Putamen (tissue), 1 donor: ENCODE data around the gene CPTP.

Experiments used
- DNase-seq: peaks from one replicate; pipeline ENCODE4 v3.0.0-alpha.2; 2016; ENCODE audit warnings: low spot score

Gene CPTP

GRCh38 chr1:1335792-1336248, 11.2 kb downstream of the CPTP start:
- DNase-seq, result no peak

GRCh38 chr1:1336446-1336845, 11.8 kb downstream of the CPTP start:
- no peak for DNase-seq

- DNase-seq, result no peak
These were observed 12.6 kb downstream of the CPTP start for GRCh38 chr1:1336931-1337792.

GRCh38 chr1:1337793-1338147, 13.2 kb downstream of the CPTP start:
- DNase-seq, result no peak

- DNase-seq, result no peak
These were observed 13.7 kb downstream of the CPTP start for GRCh38 chr1:1338278-1338677.

- DNase-seq, result no peak
These were observed 15.6 kb downstream of the CPTP start for GRCh38 chr1:1340185-1340584.

DNA sequence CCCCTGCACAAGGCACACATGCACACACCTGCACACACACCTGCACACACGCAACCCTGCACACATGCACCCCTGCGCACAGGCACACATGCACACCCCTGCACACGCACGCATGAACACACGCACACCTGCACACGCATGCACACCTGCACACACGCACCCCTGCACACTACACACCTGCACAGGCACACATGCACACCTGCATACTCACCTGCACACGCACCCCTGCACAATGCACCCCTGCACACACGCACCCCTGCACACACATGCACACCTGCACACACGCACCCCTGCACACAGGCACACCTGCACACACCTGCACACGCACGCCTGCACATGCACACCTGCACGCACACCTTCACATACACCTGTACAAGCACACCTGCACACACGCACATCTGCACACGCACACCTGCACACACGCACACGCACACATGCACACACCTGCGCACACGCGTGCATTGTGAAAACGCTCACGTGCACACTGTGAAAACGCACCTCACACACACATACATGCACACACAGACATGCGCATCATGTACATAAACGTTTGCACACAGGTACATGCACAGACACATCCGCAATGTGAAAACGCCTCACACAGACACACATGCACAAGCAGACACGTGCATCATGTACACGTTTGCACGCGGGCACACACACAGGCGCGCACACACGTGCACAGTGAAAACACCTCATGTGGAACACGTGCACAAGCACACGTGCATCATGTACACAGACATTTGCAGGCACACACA, 16.4 kb downstream of the CPTP start:
- DNase-seq, result no peak

- no peak for DNase-seq
These were observed 17.0 kb downstream of the CPTP start for GRCh38 chr1:1341549-1342021.

DNA sequence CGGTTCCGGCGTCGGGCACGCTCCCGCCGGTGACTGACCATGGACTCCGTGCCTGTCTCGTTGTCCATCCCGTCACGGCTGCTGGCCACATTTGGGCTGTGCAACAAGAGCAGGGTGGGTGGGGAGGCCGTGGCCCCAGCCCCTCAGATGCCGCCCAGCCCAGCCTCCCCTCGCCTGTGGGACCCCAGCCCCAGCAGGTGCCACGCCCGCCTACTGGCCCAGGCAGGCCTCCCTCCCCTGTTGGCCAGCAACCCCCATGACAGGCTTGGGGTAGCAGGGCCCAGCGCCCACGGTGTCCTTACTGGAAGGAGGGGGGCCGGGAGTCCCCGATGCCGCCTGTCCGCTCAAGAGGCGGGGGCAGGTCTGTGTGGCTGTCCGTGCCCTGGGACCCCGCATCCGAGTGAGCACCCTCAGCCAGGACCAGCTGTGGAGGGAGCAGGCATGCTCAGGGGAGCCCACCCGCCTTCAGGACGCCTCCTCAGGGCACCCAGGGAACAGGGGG, 17.5 kb downstream of the CPTP start:
- DNase-seq, result no peak

DNA sequence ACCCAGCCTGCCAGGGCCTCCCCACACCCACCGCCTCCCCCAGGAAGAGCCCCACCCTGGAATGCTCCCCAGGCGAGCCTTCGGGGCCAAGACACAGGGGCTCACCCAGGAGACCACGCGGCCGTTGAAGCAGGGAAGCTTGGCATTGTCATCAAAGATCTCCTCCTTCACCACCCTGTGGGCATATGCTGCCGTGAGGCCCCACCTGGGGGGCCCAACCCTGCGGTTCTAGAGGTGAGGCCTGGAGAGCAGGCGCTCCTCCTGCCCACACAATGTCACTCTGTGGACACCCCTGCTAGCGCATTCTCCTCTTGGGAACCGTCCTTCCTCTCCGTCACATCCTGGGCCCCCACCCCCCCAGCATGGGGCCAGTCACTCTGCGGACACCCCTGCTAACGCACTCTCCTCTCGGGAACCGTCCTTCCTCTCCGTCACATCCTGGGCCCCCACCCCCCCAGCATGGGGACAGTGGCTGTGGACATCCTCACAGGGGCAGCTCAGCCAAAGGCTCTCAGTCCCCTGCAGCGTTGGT, 18.0 kb downstream of the CPTP start:
- no peak for DNase-seq

DNA sequence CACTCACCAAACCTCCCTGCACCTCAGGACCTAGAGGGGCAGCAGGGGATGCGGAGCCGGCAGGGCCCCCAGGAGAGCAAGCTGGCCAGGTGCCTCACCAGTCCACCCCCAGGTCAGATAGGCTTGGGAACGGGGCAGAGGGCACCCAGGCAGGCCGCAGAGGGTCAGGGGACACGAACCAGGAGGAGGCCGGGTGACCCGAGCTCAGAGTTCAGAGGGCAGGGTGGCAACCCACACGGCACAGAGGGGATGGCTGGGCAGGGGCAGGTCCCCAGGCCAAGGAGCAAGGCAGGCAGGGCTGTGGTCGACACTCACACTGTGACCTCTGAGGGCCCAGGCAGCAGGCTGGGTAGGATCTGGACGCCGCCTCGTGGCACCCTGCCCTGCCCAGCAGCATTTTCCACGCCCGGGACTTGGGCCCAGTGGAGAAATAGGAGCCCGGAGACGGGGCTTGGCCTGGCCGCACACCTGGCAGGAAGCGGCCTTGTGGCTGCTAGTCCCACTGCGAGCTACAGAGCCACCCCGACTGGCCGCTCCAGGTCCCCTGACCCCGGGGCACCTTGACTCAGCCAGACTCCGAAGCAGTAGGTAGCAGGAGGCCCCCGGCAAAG, 19.3 kb downstream of the CPTP start:
- no peak for DNase-seq

DNA sequence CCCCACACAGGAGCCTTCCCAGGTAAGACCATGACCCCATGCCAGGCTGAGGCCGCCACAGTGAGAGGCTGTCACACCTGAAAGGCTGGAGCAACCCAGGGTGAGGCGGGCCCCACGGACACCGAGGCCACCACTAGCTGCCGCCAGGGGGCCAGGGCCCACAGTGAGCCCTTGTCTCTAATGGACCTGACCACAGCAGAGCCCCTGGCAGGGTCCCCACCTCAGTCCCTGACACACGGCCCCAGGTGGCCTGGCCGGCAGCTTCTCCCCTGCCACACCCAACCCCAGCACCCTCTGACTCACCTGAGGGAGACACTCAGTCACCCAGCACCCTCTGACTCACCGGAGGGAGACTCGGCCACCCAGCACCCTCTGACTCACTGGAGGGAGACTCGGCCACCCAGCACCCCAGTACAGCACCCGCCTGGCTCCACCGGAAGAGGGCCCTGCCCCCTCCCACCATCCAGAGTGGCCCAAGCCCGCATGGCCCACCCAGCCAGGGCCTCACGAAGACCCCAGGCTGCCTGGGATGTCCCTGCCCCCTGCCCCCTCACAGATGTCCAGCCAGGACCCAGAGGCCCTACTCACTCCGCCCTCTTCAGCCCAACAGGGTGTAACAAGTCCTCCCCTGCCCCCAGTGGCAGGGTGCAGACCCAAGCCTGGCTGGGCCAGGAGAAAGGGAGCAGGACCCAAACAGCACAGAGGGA, 20.2 kb downstream of the CPTP start:
- DNase-seq, result no peak

DNA sequence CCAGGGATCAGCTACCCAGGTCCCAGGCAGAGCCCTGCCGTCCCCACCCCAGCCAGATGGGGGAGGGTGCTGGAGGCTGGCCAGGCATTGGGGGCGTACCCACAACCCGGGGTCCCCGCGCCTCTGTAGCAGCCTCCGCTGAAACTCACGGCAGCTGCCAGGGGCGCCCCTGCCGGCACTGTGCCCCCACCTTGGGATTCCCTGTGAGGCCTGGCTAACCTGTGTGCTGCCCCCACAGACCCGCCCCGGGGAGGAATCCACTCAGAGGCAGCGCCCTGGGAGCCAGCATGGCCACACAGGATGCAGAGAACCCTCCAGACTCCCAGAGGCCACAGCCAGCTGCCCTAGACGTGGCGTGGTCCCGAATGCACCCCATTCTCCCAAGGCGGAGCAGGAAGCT, 20.8 kb downstream of the CPTP start:
- DNase-seq, result no peak

DNA sequence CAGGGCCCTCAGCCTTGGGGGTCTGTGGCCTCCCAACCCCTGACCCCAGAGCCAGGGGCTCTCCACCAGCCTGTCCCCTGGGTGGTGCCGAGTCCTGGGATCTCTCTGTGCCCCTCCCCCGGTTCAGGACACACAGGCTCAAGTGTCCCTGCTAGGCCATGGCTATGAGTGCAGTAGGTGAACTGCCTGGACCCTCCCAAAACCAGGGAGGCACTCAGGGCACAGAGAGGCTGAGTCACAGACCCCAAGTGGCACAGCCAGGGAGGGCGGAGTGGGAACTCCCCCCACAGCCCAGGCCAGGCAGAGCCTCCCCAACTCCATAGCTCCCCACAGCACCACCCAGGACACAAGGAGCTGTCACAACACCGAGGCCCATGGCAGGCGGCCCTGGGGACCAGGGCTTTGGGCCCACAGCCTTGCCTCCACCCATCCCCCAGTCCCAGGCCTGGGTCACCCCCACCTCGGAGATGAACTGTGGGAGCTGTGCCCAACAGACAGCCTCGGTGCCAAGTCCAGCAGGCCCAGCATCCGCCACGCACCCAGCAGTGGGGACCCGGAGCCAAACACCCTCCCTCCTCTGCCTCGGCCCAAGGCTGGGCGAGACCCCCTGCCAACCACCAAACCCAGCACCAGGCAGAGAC, 21.4 kb downstream of the CPTP start:
- no peak for DNase-seq

DNA sequence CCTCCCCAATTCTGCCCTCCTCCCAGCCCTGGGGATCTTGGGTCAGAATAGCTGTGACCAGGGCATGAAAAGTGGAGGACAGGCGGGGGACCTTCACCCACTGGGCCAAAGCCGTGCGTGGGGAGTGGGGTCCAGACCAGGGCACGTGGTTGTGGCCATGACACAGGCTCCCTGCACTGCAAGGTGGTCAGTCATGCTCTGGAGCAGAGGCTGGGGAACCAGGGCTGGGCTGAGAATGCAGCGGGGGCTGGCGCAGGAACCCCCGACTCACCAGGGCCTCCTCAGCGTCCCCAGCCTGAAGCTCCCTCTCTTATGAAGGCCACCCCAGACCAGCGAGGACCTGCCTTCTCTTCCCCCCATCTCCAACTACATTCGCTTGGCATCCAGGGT, 21.9 kb downstream of the CPTP start:
- no peak for DNase-seq

- no peak for DNase-seq
These were observed 22.5 kb downstream of the CPTP start for GRCh38 chr1:1347026-1347595.

GRCh38 chr1:1347663-1348419, 23.2 kb downstream of the CPTP start:
- DNase-seq, result no peak

DNA sequence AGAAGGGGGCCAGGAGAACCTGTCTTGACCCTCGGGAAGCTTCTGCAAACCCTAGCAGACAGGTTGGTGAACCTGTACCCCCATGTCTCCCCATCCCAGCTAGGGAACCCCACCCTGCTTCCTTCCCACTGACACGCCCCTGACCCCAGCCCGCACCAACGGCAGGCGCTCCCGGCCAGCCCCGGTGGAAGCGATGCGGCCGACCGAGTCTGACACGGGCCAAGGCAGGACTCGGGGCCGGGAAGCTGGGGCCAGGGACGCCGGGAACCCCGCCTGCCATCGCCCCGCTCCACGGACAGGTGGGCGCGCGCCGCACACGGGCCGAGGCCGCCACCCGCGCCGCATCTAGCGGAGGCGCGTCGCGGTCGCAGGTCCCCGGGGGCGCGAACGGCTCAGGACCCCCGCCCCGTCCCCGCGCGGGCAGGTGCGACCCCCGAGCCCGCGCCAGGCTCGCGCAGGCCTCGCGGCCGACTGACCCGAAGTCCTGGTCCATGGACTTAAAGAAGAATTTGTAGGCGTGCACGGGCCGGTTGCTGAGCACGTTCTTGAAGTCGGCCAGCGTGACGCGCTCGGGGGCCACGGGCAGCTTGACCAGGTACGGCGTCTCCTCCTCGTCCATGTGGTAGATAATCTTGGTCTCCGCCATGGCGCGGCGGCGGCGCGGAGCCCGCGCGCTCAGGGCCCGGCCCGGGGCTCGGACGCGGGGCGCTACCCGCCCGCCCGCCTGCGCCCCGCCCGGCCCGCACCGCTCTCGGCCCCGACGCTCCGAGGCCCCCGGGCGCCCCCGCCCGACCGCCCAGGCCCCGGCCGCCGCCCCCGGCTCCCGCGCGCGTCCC, 24.0 kb downstream of the CPTP start:
- DNase-seq, result no peak
